Cerebellar cortex (tissue), 1 donor: ENCODE data around the gene KCTD13.
"Not testable (repeated sequence)": the region's sequence is repeated elsewhere in the genome, so short reads cannot be mapped to it uniquely, and the experiment has no call there.

Experiments used
- DNase-seq: peaks from one replicate; pipeline ENCODE4 v3.0.0-alpha.2; 2015; ENCODE audit warnings: low spot score

The KCTD13 gene

DNA sequence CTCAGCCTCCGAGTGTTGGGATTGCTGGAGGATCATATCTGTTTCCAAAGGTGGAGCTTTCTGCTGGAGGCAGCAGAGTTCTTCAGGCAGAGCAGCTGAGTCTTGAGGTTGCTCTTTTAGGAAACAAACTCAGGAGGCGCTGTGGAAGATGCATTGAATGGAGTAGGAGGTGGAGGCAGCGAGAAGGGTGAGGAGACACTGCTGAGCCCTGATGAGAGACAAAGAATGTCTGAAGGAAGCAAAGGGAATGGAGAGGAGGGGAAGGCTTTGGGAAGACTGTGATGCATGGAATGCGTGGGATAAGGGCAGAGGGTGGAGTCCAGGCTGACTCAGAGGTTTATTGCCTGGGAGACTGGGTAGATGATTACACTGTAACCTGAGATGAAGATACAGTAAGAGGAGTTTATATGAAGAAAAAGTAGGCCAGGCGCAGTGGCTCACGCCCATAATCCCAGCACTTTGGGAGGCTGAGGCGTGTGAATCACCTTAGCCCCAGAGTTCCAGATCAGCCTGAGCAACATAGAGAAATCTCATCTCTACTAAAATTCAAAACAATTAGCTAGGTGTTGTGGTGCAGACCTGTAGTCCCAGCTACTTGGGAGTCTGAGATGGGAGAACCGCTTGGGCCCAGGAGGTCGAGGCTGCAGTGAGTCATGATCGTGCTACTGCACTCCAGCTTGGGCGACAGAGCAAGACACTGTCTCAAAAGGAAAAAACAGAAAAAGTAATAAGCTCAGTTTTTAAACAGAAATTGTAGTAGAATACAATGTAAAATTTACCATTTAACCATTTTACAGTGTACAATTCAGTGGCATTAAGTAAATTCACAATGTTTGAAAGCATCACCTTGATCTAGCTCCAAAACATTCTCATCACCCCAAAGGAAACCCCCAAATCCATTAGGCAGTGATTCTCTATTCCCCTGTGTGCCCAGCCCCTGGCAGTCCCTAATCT, 18.1 kb upstream of the KCTD13 start:
- peak; percentile 70 for DNase-seq

DNA sequence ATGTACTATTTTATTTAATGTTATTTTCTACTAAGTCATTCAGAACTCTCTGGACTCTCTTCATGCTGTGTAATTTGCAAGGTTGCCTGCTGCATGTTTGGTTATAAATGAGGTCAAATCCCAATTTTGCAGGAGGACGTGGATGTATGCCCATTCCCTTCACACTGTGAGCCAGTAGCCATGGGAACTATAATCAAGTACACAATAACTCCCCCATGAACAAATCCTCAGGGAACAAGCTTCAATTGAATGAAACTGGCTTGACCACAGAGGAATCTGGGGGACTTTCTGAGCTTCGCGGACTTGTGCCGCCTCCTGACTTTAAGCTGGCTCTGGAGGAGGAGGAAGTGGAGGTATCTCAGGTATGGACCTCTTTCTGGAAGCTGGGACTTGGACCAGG, 14.6 kb upstream of the KCTD13 start:
- peak; percentile 20 for DNase-seq

DNA sequence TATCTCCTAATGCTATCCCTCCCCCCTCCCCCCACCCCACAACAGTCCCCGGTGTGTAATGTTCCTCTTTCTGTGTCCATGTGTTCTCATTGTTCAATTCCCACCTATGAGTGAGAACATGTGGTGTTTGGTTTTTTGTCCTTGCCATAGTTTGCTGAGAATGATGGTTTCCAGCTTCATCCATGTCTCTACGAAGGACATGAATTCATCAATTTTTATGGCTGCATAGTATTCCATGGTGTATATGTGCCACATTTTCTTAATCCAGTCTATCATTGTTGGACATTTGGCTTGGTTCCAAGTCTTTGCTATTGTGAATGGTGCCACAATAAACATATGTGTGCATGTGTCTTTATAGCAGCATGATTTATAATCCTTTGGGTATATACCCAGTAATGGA, 5.7 kb upstream of the KCTD13 start:
- DNase-seq: not testable (repeated sequence)

DNA sequence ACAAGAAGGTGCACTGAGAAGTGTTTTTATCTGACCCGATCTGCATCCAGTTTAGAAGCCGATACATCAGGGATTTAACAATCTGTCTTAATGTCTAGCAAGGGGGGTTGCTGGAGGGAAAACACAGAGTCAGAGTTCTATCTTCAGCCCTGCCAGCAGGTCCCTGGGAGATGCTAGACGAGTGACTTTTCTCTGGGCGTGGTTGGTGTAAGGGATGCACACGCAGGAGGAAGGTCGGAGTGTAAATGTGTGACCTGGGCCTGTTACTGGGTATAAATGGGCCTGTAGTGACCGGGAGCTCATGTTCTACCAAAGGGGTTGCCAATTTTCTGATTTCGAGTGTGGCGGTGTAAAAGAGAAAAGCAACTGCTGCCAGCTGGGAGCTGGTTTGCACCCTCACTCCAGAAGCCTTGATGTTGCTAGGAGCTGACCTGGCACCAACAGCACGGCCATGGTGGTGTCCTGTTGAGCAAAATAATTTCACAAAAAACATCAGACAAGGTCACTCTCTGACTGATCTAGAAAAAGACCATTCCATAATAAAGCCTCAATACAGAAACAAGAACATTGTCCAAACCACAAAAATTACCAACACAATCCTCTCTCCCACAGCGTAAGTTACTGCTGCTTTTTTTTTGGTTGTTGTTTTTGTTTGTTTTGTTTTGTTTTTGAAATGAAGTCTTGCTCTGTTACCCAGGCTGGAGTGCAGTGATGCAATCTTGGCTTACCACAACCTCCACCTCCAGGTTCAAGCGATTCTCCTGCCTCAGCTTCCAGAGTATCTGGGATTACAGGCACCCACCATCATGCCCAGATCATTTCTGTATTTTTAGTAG, 1.3 kb upstream of the KCTD13 start:
- peak; percentile 51 for DNase-seq

DNA sequence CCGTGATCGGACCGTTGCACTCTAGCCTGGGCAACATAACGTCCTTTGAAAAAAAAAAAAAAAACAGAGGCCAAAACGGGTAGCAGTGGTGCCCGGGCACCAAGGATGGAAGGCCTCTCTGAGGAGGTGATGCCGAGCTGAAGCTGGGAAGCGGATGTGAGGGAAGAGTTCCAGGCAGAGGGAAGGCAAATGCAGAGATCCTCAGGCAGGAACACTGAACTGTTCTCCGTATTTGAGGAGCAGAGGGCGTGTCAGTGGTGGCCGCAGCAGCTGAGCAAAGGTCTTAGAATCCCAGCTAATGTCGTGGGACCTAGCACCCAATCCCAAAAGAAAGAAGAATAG, 656 bp upstream of the KCTD13 start:
- DNase-seq: no peak

DNA sequence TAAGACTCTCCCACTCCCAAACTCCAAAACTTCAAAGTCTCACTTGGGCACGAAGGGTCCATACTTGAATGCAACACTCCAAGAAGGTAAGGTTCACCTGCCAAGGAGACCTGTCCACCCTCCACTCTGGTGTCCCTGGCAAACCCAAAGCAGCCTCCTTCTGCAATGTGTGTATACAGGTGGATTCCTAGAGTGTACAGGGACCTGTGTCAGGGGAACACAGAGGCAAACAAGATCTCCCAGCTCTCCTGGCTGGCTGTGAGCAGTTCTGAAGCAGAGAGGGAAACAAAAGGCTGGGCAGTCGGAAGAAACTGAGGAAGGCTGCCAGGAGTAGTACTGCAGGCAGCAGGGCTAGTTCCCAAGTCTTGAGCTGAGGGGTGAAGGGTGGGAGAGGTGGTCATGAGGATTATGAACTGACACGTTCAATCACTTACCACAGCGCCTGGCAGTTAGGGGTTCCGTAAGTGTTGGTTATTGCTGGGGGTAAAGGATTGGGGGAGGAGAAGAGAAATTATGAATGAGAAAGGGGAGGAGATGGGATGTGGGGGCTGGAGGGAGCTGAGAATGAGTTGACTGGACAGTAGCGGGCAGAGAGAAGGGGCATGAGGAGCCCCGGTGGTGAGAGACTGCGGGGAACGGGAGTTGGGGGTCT, 795 bp downstream of the KCTD13 start:
- DNase-seq: no peak

DNA sequence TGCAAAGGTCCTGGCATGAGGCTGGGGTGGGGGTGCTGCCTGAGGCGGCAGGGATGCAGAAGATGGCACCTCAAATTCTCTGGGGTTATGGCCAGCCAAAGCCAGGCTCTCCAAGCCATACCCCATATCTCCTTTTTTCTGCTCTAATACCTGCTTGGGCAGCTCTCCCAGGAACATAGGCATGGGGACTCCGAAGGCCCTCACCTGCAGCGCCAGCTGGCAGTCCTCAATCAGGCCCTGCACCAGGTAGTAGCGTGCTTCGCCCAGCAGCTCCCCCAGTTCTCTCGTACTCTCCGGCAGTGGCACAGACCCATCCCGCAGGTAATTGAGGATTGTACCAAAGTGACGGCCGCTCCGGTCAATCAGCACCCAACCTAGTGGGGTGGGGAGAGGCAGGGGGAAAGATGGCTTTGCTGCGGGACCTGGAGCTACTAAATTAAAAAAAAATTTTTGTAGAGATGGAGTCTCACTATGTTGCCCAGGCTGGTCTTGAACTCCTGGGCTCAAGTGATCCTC, 3.0 kb downstream of the KCTD13 start:
- no peak for DNase-seq

DNA sequence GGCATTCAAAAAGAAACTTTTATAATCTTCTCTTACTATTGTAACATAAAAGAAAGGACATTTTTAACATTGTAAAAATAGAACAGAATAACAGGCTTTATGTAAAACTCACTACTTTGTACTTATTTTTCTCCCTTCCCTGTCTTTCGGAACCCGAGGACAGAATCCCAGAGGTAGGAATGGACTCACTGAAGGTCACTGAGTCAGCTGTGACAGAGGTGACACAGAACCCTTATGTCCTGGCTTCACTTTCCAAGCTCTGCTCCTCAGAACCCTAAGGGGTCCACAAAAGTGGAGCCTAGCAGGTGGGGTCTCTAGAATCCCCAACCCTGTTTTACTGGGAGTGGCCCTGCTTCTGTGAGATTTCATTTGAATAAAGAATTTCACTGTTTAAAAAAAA, 3.7 kb downstream of the KCTD13 start:
- DNase-seq: no peak

DNA sequence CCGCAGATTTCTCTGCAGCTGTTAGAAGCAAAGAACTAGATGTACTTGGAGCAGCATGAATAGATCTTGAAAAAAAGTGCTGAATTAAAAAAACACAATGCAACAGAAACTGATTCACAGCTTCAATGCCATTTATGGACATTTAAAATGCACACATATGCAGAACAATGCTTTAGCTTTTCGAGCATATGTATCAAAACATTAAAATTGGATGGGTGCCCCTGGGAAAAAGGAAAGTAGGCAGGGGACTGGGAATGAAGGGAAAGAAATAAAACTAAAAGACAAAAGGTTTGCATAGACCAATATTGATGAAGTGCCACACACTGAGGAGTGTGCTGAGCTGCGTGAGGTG, 5.0 kb downstream of the KCTD13 start:
- DNase-seq: no peak

DNA sequence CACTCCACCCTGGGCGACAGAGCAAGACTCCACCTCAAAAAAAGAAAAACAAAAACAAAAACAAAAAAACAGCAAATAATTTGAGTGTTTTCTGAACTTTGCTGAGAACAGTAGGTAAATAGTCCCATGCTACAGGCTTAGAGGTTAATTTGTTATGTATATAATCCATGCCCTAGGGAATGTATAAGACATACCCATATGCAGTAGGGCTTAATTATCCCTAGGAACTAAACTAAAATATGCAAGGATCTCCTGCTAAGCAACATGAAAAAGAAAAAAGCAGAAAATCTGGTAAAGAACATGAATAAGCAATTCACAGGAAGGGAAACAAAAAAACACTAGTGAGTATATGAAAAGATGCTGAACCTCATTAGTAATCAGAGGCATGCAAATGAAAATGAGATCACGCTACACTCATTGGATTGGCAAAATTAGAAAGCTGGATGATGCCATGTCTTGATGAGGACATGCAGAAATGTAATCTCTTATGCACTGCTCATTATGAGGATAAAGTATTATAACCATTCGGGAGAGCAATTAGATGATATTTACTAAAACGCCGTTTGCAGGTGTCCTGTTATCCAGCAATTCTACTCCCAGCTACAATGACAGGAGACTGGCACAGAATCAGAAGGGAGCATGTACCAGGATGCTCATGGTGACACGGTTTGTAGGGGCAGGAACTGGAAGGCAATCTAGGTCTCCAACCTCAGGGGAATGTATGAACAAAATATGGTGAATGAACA, 5.6 kb downstream of the KCTD13 start:
- no peak for DNase-seq

DNA sequence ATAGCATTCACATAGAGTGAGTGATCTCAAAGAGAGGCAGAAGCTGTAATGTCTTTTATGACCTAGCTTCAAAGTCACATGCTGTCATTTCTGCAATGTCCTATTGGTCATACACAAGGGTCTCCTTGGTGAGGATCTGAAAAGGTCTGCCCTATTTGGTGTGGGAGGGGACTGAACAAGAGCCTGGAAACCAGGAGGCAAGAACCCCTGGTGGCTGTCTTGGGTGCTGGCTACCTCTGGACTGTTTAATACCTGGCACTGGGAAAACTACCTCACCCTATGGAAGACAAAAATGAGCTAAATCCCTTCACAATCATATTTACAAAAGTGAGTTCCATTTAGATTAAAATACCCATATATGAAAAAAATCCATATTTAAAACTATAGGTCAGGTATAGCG, 9.0 kb downstream of the KCTD13 start:
- no peak for DNase-seq

DNA sequence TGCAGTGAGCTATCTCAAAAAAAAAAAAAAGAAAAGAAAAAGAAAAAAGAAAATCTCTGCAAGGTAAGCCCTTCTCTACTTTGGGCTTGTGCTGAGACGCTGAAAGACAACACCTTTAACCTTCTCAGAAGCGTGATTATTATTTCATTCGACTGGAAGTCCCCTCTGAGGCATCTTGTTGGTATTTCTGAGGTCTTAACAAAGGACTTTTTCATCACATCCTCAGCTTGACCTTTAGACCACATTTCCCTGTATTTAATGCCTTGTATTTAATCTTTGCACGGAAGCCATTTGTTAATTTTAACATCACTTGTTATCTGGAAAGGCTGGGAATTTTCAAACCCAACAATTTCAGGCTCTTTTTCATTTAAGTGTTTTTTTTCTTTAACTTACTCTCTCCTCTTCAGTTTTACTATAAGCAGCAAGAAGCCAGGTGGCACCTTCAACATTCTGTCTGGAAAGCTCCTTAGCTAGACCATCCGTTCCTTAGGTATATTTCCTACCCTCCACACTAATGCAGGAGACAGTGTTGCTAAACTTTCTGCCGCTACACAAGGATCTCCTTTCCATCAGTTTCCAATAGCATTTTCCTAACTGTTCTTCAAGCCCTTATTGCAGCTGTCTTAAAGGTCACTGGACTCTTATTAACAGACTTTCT, 10.3 kb downstream of the KCTD13 start:
- DNase-seq: no peak

DNA sequence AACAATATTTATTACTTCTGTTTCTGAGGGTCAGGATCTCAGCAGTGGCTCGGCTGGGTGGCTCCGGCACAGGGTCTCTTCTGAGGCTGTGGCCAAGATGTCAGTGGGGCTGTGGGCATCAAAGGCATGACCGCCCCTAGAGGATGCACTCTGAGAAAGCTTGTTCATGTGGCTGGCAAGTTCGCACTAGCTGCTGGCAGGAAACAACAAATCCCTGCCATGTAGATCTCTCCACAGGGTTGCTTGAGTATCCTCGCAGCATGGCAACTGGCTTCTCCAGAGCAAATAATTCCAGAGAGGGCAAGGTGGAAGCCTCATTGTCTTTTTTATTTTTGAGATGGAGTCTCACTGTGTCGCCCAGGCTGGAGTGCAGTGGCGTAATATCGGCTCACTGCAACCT, 12.5 kb downstream of the KCTD13 start:
- peak; percentile 52 for DNase-seq

DNA sequence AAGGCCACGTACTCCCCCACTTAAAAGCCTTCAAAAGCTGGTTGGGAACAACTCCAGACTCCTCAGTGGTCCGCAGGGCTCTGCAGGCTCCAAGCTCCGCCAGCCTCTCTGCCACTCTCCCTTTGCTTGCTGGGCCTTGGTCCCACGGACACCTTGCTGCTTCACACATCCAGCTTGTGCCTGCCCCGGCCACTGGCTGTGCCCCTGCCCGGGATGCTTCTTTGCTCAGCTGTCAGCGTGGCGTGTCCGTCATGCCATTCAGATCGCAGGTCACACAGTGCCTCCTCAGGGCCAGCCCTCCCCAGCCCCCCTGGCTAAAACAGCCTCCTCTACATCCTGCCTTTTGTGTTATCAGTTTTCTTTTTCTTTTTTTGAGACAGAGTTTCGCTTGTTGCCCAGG, 13.9 kb downstream of the KCTD13 start:
- no peak for DNase-seq

DNA sequence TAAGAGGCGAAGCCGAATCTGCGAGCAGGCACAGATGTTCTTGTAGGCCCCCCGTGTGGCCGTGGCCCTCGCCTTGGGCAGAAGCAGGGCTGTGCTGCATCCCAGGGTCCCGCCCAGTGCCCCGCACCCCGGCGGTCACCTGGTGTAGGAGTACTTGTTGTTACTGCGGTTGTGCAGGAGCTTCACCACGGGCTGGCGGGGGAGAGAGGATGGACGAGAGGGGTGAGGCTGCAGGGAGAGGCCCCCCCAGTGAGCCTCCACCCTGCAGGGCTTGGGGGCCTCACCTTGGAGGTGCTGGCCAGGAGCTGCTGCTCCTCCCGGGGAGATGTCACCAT, 14.4 kb downstream of the KCTD13 start:
- DNase-seq: no peak

DNA sequence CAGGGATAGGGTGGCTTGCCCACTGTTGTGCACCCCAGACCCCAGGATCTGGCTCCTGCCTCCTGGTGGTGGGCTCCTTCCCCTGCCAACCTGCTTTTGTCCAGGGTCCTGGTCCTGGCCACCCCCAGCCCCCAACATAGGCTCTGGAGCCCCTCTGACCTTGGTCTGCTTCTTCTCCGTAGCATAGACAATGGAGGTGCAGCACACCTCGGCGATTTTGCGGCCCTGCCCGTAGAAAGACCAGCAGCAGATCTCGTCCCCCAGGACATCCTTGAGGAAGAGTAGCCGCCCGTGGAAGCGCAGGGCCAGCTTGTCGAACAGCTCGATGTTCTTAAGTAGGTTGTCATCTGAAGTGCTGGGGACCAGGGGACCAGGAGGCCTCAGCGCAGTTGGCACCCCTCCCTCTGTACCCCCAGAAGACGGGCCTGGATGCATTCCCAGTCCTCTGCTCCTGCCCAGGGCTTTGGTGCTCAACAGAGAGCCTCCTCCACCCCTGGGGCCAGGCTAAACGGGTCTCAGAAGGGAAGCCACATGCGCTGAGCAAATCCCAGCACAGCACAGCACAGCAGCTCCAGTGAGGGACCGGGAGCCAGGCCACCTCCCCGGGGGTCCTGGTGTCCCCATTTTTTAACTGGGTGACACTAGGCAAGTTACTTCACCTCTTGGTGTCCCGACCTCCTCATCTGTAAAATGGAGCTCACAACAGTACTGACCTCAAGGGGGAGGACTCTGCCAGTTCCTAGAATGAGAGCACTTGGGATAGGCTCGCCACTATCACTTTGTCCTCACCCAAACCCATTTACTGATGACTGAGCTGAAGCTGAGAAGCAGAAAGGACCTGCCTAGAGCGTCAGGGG, 15.0 kb downstream of the KCTD13 start:
- DNase-seq: no peak

DNA sequence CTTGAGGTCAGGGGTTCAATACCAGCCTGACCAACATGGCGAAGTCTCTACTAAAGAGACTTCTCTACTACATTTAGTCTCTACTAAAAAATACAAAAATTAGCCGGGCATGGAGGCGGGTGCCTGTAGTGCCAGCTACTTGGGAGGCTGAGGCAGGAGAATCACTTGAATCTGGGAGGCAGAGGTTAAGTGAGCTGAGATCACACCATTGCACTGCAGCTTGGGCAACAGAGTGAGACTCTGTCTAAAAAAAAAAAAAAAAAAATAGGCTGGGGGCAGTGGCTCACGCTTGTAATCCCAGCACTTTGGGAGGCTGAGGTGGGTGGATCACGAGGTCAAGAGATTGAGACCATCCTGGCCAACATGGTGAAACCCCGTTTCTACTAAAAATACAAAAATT, 16.2 kb downstream of the KCTD13 start:
- DNase-seq: not testable (repeated sequence)

DNA sequence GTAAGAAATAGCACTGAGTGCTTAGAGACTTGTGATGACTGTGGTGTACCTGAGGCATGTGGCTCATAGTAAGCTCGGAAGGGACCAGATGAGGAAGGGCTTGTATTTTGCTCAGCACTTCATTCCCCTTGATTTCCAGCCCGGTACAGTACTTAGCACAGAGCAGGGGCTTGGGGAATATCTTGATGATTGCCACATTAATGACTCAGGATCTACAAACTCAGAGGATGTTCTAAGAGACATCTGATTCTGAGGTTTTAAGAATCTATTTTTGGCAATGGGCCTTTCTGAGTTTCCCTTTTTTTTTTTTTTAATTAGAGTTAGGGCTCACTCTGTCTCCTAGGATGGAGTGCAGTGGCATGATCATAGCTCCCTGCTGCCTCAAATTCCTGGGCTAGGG, 16.6 kb downstream of the KCTD13 start:
- no peak for DNase-seq

DNA sequence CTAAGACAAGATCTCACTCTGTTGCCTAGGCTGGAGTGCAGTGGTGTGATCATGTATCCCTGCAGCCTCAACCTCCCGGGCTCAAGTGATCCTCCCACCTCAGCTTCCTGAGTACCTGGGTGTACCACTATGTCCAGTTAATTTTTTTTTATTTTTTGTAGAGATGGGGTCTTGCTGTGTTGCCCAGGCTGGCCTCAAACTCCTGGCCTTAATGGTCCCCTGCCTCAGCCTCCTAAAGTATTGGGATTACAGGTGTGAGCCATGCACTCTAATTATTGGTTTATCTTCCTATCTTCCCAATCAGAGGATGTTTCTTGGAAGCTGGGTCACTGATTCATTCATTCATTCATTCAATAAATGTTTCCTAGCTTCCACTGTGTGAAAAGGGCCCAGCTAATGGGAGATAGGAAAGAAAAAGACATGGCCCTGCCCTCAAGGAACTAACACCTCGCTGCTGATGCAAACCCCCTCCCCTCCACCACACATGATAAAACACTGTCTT, 17.3 kb downstream of the KCTD13 start:
- no peak for DNase-seq

DNA sequence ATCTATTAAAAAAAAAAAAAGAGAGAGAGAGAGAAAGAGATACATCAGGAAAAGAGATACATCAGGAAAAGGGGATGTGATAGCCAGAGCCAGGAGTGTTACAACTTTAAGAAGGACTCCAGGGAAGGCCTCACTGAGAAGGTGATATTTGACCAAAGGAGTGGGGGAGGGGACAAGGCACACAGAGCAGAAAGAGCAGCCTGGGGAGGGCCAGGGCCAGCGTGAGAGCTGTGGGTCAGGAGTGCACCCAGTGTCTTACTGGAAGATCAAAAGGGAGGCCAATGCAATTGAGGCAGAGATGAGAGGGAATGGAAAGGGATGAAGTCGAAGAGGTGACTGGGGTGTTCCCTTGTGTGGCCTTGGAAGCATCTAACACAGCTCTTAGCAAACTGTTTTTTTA, 18.1 kb downstream of the KCTD13 start:
- no peak for DNase-seq
